ENCODE measurements around the gene HAO1. TPM values are rescaled to one million over a fixed set of nuclear protein-coding genes. Genes with fewer than 3 reads are reported as not detected.
"Not testable (repeated sequence)": the region's sequence is repeated elsewhere in the genome, so short reads cannot be mapped to it uniquely, and the experiment has no call there.

The HAO1 gene
- total and polyA plus RNA-seq, 5 experiments from 2014 or later = not detected

- no peak for DNase-seq
- H3K27me3 Mint-ChIP-seq = peaks cover 14 to 40% (median 27%) of the 10 kb centered on the region in 5 donors
- H3K9me3 Mint-ChIP-seq = peaks cover 0 to 25% (median 8%) of the 10 kb centered on the region in 9 donors
- peaks cover 0 to 7% (median 2%) of the 10 kb centered on the region in 3 donors for H3K36me3 Mint-ChIP-seq
- H3K4me1 Mint-ChIP-seq = no peaks in the 10 kb centered on the region
- H3K27ac Mint-ChIP-seq = no peak overlapping the region
- no peak for ATAC-seq
- no peak overlapping the region for H3K4me3 Mint-ChIP-seq
- POLR2A ChIA-PET = no interaction called here
These were observed 19.2 kb upstream of the HAO1 start for GRCh38 chr20:7959484-7959883.

- DNase-seq, H3K36me3 Mint-ChIP-seq, H3K27ac Mint-ChIP-seq, H3K4me1 Mint-ChIP-seq, ATAC-seq, H3K4me3 Mint-ChIP-seq, POLR2A ChIA-PET: not testable (repeated sequence)
- Mint-ChIP-seq H3K27me3 (peaks cover 13 to 66% (median 34%) of the 10 kb centered on the region in 5 donors), H3K9me3 (peaks cover 0 to 37% (median 17%) of the 10 kb centered on the region in 9 donors)
These were observed 16.3 kb upstream of the HAO1 start for GRCh38 chr20:7956561-7956960.

- DNase-seq = no peak
These were observed 10.1 kb upstream of the HAO1 start for GRCh38 chr20:7950387-7950786.

GRCh38 chr20:7943891-7944290, 3.6 kb upstream of the HAO1 start:
- Mint-ChIP-seq H3K27ac (no peak overlapping the region), H3K27me3 (peaks cover 0 to 14% (median 4%) of the 10 kb centered on the region in 5 donors), H3K36me3 (peaks cover 0 to 8% (median 0%) of the 10 kb centered on the region in 3 donors), H3K4me1 (no peaks in the 10 kb centered on the region), H3K9me3 (peaks cover 0 to 17% (median 12%) of the 10 kb centered on the region in 9 donors), H3K4me3 (no peak overlapping the region)
- ATAC-seq (no peak), DNase-seq (no peak)
- POLR2A ChIA-PET = no interaction called here

More at GRCh38 chr20:7950387-7950786, 10.1 kb upstream of the HAO1 start:
- Mint-ChIP-seq H3K36me3 (peaks cover 0 to 8% (median 0%) of the 10 kb centered on the region in 3 donors), H3K27ac (no peak overlapping the region), H3K4me3 (no peak overlapping the region), H3K27me3 (peaks cover 8 to 45% (median 29%) of the 10 kb centered on the region in 5 donors), H3K9me3 (peaks cover 0 to 39% (median 28%) of the 10 kb centered on the region in 9 donors), H3K4me1 (no peaks in the 10 kb centered on the region)
- POLR2A ChIA-PET = no interaction called here
- ATAC-seq = no peak

- Mint-ChIP-seq H3K4me1 (peaks cover 0 to 4% (median under 1%) of the 10 kb centered on the region in 4 donors), H3K9me3 (no peaks in the 10 kb centered on the region), H3K36me3 (no peaks in the 10 kb centered on the region), H3K4me3 (no peak overlapping the region), H3K27ac (no peak overlapping the region), H3K27me3 (peaks cover 2 to 8% (median 5%) of the 10 kb centered on the region in 5 donors)
- POLR2A ChIA-PET = no interaction called here
- ATAC-seq = no peak
- no peak for DNase-seq
These were observed 595 bp downstream of the HAO1 start for GRCh38 chr20:7939663-7940062.

GRCh38 chr20:7938058-7938457, 2.2 kb downstream of the HAO1 start:
- H3K36me3 Mint-ChIP-seq = no peaks in the 10 kb centered on the region
- H3K27ac Mint-ChIP-seq = no peak overlapping the region
- DNase-seq (no peak), ATAC-seq (no peak)
- peaks cover 1 to 12% (median 9%) of the 10 kb centered on the region in 5 donors for H3K27me3 Mint-ChIP-seq
- H3K4me1 Mint-ChIP-seq = peaks cover 0 to 4% (median under 1%) of the 10 kb centered on the region in 4 donors
- H3K9me3 Mint-ChIP-seq = no peaks in the 10 kb centered on the region
- POLR2A ChIA-PET = no interaction called here
- no peak overlapping the region for H3K4me3 Mint-ChIP-seq

- H3K27ac Mint-ChIP-seq = no peak overlapping the region
- DNase-seq (no peak), ATAC-seq (no peak)
- no peaks in the 10 kb centered on the region for H3K9me3 Mint-ChIP-seq
- H3K4me3 Mint-ChIP-seq = no peak overlapping the region
- peaks cover 1 to 12% (median 6%) of the 10 kb centered on the region in 5 donors for H3K27me3 Mint-ChIP-seq
- peaks cover 0 to 4% (median under 1%) of the 10 kb centered on the region in 4 donors for H3K4me1 Mint-ChIP-seq
- POLR2A ChIA-PET = no interaction called here
- no peaks in the 10 kb centered on the region for H3K36me3 Mint-ChIP-seq
These were observed 2.9 kb downstream of the HAO1 start for GRCh38 chr20:7937328-7937727.

- H3K4me3 Mint-ChIP-seq = no peak overlapping the region
- peaks cover 0 to 4% (median under 1%) of the 10 kb centered on the region in 4 donors for H3K4me1 Mint-ChIP-seq
- H3K27ac Mint-ChIP-seq = no peak overlapping the region
- ATAC-seq (no peak), DNase-seq (no peak)
- H3K9me3 Mint-ChIP-seq = no peaks in the 10 kb centered on the region
- peaks cover 2 to 25% (median 9%) of the 10 kb centered on the region in 5 donors for H3K27me3 Mint-ChIP-seq
- POLR2A ChIA-PET = no interaction called here
- H3K36me3 Mint-ChIP-seq = no peaks in the 10 kb centered on the region
These were observed 5.2 kb downstream of the HAO1 start for GRCh38 chr20:7935027-7935551.

- H3K4me1 Mint-ChIP-seq = peaks cover 0 to 4% (median under 1%) of the 10 kb centered on the region in 4 donors
- peaks cover 4 to 35% (median 9%) of the 10 kb centered on the region in 5 donors for H3K27me3 Mint-ChIP-seq
- H3K9me3 Mint-ChIP-seq = no peaks in the 10 kb centered on the region
- DNase-seq (no peak), ATAC-seq (no peak)
- no peak overlapping the region for H3K27ac Mint-ChIP-seq
- no peak overlapping the region for H3K4me3 Mint-ChIP-seq
- POLR2A ChIA-PET = no interaction called here
- no peaks in the 10 kb centered on the region for H3K36me3 Mint-ChIP-seq
These were observed 6.9 kb downstream of the HAO1 start for GRCh38 chr20:7933346-7933745.

GRCh38 chr20:7930343-7930742, 9.9 kb downstream of the HAO1 start:
- Mint-ChIP-seq H3K4me1 (no peaks in the 10 kb centered on the region), H3K27me3 (peaks cover 4 to 35% (median 9%) of the 10 kb centered on the region in 5 donors), H3K36me3 (no peaks in the 10 kb centered on the region), H3K4me3 (no peak overlapping the region), H3K9me3 (no peaks in the 10 kb centered on the region), H3K27ac (no peak overlapping the region)
- DNase-seq (no peak), ATAC-seq (no peak)
- POLR2A ChIA-PET = no interaction called here

- ATAC-seq = no peak
- H3K36me3 Mint-ChIP-seq = no peaks in the 10 kb centered on the region
- no peak for DNase-seq
- POLR2A ChIA-PET = no interaction called here
- H3K4me1 Mint-ChIP-seq = no peaks in the 10 kb centered on the region
- H3K4me3 Mint-ChIP-seq = no peak overlapping the region
- H3K27ac Mint-ChIP-seq = no peak overlapping the region
- peaks cover 3 to 18% (median 4%) of the 10 kb centered on the region in 5 donors for H3K27me3 Mint-ChIP-seq
- no peaks in the 10 kb centered on the region for H3K9me3 Mint-ChIP-seq
These were observed 13.5 kb downstream of the HAO1 start for GRCh38 chr20:7926767-7927166.

- no peak for DNase-seq
- POLR2A ChIA-PET = no interaction called here
- ATAC-seq = no peak
- Mint-ChIP-seq H3K9me3 (no peaks in the 10 kb centered on the region), H3K36me3 (no peaks in the 10 kb centered on the region), H3K4me3 (no peak overlapping the region), H3K4me1 (no peaks in the 10 kb centered on the region), H3K27me3 (peaks cover 3 to 14% (median 4%) of the 10 kb centered on the region in 5 donors), H3K27ac (no peak overlapping the region)
These were observed 13.9 kb downstream of the HAO1 start for GRCh38 chr20:7926323-7926722.

- Mint-ChIP-seq H3K9me3 (peaks cover 0 to 13% (median 0%) of the 10 kb centered on the region in 9 donors), H3K4me1 (no peaks in the 10 kb centered on the region), H3K36me3 (no peaks in the 10 kb centered on the region), H3K27ac (no peak overlapping the region), H3K27me3 (peaks cover 0 to 11% (median 5%) of the 10 kb centered on the region in 5 donors), H3K4me3 (no peak overlapping the region)
- POLR2A ChIA-PET = no interaction called here
- DNase-seq (no peak), ATAC-seq (no peak)
These were observed 15.6 kb downstream of the HAO1 start for GRCh38 chr20:7924692-7925091.

GRCh38 chr20:7916648-7917047, 23.6 kb downstream of the HAO1 start:
- DNase-seq (no peak), ATAC-seq (no peak)
- Mint-ChIP-seq H3K36me3 (no peaks in the 10 kb centered on the region), H3K4me3 (no peak overlapping the region), H3K27ac (no peak overlapping the region), H3K27me3 (peaks cover 8 to 16% (median 14%) of the 10 kb centered on the region in 5 donors), H3K9me3 (peaks cover 0 to 13% (median 0%) of the 10 kb centered on the region in 9 donors), H3K4me1 (no peaks in the 10 kb centered on the region)
- POLR2A ChIA-PET = no interaction called here
